ENCODE data around the gene CPNE2.

The CPNE2 gene

GRCh38 chr16:57191056-57191571 lies 98.7 kb downstream of the CPNE2 start:
- no peak for TF ChIP-seq CTCF (conservative IDR thresholded peaks at IDR 0.05; ENCODE audit: control insufficient read depth, insufficient read depth, low read depth, low read length)
- H3K4me3 ChIP-seq (ENCODE audit: control insufficient read depth, low read depth, low read length): no peak overlapping the region
- peak; percentile 82 for DNase-seq (ENCODE audit: low read depth)

GRCh38 chr16:57192146-57192545 lies 99.8 kb downstream of the CPNE2 start:
- TF ChIP-seq CTCF (conservative IDR thresholded peaks at IDR 0.05; ENCODE audit: control insufficient read depth, insufficient read depth, low read depth, low read length): no peak
- DNase-seq (ENCODE audit: low read depth): peak; percentile 49
- no peak overlapping the region for H3K4me3 ChIP-seq (ENCODE audit: control insufficient read depth, low read depth, low read length)

- TF ChIP-seq CTCF (conservative IDR thresholded peaks at IDR 0.05; ENCODE audit: control insufficient read depth, insufficient read depth, low read depth, low read length): no peak
- peak; percentile 47 for DNase-seq (ENCODE audit: low read depth)
- no peak overlapping the region for H3K4me3 ChIP-seq (ENCODE audit: control insufficient read depth, low read depth, low read length)
Measured at GRCh38 chr16:57192720-57193486, 100.5 kb downstream of the CPNE2 start.

- no peak overlapping the region for H3K4me3 ChIP-seq (ENCODE audit: control insufficient read depth, low read depth, low read length)
- DNase-seq (ENCODE audit: low read depth): peak; percentile 91
- TF ChIP-seq CTCF (conservative IDR thresholded peaks at IDR 0.05; ENCODE audit: control insufficient read depth, insufficient read depth, low read depth, low read length): no peak
Measured at GRCh38 chr16:57194512-57194911, 102.1 kb downstream of the CPNE2 start.

- DNase-seq (ENCODE audit: low read depth): no peak
- TF ChIP-seq CTCF (conservative IDR thresholded peaks at IDR 0.05; ENCODE audit: control insufficient read depth, insufficient read depth, low read depth, low read length): no peak
- H3K4me3 ChIP-seq (ENCODE audit: control insufficient read depth, low read depth, low read length): no peak overlapping the region
Measured at GRCh38 chr16:57196286-57196685, 103.9 kb downstream of the CPNE2 start.

GRCh38 chr16:57196753-57197152 lies 104.4 kb downstream of the CPNE2 start:
- TF ChIP-seq CTCF (conservative IDR thresholded peaks at IDR 0.05; ENCODE audit: control insufficient read depth, insufficient read depth, low read depth, low read length): no peak

More at GRCh38 chr16:57196753-57197152, 104.4 kb downstream of the CPNE2 start:
- H3K4me3 ChIP-seq (ENCODE audit: control insufficient read depth, low read depth, low read length): no peak overlapping the region
- DNase-seq (ENCODE audit: low read depth): no peak

Measured in fibroblast of mammary gland (primary cell).